H1 (cell line): ENCODE measurements around the gene OBSCN. TPM values are rescaled to one million over a fixed set of nuclear protein-coding genes. Genes with fewer than 3 reads are reported as not detected.

Source experiments
- ASH2L ChIP-seq: fragments of 200-600, 300-600 bp; sonication (generic); IDR thresholded peaks from one replicate; pipeline ENCODE4 v1.7.1; 2017; ENCODE audit warnings: low read length
- CBX8 ChIP-seq: fragments of 300-800, 300-1000 bp; sonication (generic); IDR thresholded peaks from 2 replicates; pipeline ENCODE4 v1.7.1; 2016; ENCODE audit warnings: low read depth, low read length, borderline replicate concordance
- CEBPB ChIP-seq: IDR thresholded peaks from 2 replicates; pipeline ENCODE4 v1.6.1; 2012; ENCODE audit warnings: low read depth, low read length
- KDM1A ChIP-seq: fragments of 200-600, 300-600 bp; sonication (generic); IDR thresholded peaks from 2 replicates; pipeline ENCODE4 v1.7.1; 2016; ENCODE audit warnings: mild to moderate bottlenecking, low read length, borderline replicate concordance
- KDM5A ChIP-seq: fragments of 200-600 bp; IDR thresholded peaks from 2 replicates; pipeline ENCODE4 v1.7.1; 2012; ENCODE audit warnings: mild to moderate bottlenecking, low read length, inconsistent platforms, mixed read lengths
- NANOG ChIP-seq: IDR thresholded peaks from 2 replicates; pipeline ENCODE4 v1.6.1; 2011; ENCODE audit warnings: low read length, low read depth, mild to moderate bottlenecking, inconsistent platforms; ENCODE audit not compliant: insufficient read depth, poor library complexity, severe bottlenecking
- SIN3A ChIP-seq, 2 experiments: IDR thresholded peaks in 1 of 2; conservative IDR thresholded peaks in 1 of 2; 2 replicates each; pipeline ENCODE4 v1.6.1; 2011 to 2012; ENCODE audit warnings: low read length in 2 of 2, improper control_type of control experiment in 1 of 2, low read depth in 1 of 2, mild to moderate bottlenecking in 1 of 2
- SP1 ChIP-seq: IDR thresholded peaks from 2 replicates; pipeline ENCODE4 v1.6.1; 2011; ENCODE audit warnings: low read depth, low read length
- polyA plus RNA-seq, 7 experiments: library from polyadenylated mRNA; depleted of rRNA in 3 of 7; stranded (reverse) in 5 of 7; unstranded in 2 of 7; fragments of >200 nt in 5 of 7; fragments of 200-250 nt in 2 of 7; gene quantifications; 1 replicate in 5 of 7; 2 replicates in 1 of 7; 4 replicates in 1 of 7; pipeline versions ENCODE4 v1.2.1 to v1.2.3, GENCODE V29; 2011 to 2013; ENCODE audit warnings: missing spikeins in 2 of 7, mixed read lengths in 2 of 7
- total RNA-seq: library from RNA; stranded (reverse); fragmentation: NEBNext Ultra II Directional; extraction: Animal tissue kit (Norgen Biotek cat#: 25700); gene quantifications from 2 replicates; pipeline ENCODE4 v1.2.1, GENCODE V29; 2021

OBSCN gene
- total and polyA plus RNA-seq, 2 of the 8 experiments (the other 6 are each of a cell fraction or from before 2014, with no cell fraction given), result 7.5 to 28.4 TPM

DNA sequence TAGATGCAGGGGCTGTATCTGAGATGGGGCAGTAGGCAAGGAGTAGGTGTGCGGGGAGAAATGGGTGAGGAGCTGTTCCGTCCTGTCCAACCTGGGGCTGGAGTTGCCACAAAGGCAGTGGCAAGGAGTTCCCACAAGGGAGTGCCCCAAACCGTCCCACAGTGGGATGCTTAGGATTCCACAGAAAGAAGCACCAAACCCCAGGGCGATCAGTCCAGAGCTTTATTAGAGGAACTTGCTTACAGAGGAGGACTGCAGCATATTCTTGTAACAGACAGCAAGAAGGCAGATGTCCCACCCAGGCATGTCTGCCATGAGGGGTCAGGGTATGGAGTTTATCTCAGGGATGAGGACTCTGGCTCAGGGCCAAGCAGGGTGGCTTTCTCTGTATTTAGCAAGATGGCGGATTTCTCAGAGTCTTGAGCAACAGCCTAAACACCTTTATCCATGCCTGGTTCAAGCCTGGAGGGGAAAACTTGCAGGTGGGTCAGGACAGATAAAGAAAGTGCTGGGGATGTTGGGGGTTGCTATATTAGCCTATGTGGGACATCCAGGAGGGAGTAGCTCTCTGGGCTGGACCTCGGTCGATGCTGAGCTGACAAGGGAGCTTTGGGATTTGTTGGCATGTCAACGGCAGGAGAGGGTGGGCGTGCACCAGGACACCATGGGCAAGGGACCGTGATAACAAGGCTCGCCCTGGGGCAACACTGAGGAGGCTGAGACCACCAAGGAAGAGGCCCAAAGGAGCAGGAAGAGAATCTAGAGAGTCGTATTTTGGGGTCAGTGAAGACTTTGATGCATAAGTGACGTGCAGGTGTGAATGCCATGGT lies 32.8 kb downstream of the OBSCN start (continued):
- TF ChIP-seq ASH2L (no peak), NANOG (no peak), CBX8 (no peak), SP1 (no peak), KDM5A (no peak), SIN3A (conservative IDR thresholded peaks at IDR 0.05 in 1 of 2, IDR thresholded peaks at IDR 0.05 in 1 of 2; ENCODE audit: low read depth in 1 of 2, low read length in 2 of 2) (no peak), KDM1A (no peak), CEBPB (no peak)
